Measurements from ENCODE around the gene ETV5.
A peak's percentile ranks its signal among the peaks of the same experiment; 100 is the strongest.

Gene ETV5

DNA sequence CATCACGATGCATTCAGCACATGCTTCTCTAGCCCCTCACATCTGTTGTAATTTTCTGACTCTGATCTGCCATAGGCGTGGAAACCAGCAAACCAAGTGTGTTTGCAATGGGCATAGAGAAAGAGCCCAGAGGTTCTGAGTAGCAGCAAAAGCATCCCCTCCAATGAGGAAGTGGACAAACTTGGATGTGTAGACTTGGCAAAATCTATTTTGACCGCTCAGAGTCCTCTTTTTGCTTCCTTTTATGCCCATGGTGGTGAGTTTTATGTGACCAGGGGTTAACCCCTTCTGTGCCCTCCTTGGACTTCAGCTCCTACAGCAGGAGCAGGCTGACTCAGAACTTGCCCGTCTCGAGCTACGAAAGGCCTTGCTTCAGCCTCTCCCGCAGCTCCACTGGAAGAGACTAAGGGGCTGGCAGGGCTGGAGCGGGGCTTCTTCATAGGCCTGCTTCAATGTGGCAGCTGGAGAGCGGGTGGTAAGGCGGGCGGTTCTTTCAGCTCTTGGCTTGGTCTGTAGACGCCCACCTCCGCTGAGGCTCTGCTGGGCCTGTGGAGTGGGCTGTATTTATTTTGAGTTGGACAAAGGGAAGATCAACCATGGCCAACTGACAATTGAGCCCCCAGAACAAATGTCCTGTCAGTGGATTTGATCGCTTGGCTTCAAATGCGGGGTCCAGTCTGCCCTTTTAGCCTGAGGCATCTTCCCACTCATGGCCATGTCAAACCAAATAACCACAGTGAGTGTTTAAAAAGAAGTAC lies 6.5 kb upstream of the ETV5 start:
- Histone ChIP-seq H3K4me1 (ENCODE audit: insufficient read depth, low read length) (no peaks in the 10 kb centered on the region), H2AFZ (ENCODE audit: low read depth, low read length) (no peak overlapping the region), H3K9me3 (ENCODE audit: low read length) (no peaks in the 10 kb centered on the region), H3K36me3 (ENCODE audit: insufficient read depth, low read length) (no peaks in the 10 kb centered on the region), H3K27me3 (ENCODE audit: insufficient read depth, low read length) (peaks cover 27% of the 10 kb centered on the region), H3K4me3 (ENCODE audit: low read length) (no peak overlapping the region)

DNA sequence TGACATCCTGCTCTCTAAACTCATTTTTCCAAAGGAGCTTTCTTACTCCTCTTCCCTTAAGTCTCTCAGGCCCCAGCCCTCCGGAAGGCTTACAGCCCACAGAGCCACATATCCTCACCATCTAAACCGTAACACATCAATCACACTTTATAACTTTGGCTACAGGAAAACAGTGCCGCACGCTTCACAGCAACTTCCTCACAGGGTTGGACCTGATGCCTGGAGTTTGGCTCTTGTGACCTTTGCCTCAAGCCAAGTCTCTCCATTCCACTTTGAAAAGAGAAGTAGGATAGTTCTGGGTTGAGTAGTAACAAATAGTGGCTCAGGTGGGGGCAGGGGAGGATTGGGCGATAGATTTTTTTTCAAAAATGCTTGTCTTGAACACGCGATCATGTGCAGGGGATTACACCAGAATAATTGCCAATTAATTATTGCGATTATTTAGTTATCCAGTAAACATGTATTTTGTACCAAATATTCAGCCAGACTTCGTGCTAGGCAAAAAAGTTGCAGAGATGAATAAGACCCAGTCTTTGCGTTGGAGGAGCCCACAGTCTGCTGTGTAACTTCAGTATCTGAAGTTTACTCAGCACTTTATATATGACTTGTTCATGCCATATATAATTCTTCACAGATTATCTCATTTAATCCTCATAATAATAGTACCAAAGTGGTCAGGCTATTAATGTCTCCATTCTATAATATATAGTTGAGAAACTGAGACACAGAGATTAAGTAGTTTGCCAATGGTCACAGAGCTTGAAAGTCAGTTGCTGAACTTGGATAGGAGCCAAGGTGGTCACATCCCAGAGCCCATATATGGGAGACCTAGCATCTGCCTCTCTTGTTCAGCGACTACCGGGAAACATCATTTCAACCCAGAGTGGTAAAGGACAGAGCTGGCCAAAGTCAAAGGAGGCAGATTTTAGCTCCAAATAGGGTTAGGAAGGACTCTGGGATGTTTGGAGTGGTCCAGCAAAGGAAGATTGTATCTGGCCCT lies 2.4 kb upstream of the ETV5 start:
- Histone ChIP-seq H3K36me3 (ENCODE audit: insufficient read depth, low read length) (no peaks in the 10 kb centered on the region), H3K9me3 (ENCODE audit: low read length) (no peaks in the 10 kb centered on the region), H3K4me3 (ENCODE audit: low read length) (no peak overlapping the region), H3K4me1 (ENCODE audit: insufficient read depth, low read length) (peaks cover 32% of the 10 kb centered on the region), H2AFZ (ENCODE audit: low read depth, low read length) (no peak overlapping the region), H3K27me3 (ENCODE audit: insufficient read depth, low read length) (peaks cover 47% of the 10 kb centered on the region)

DNA sequence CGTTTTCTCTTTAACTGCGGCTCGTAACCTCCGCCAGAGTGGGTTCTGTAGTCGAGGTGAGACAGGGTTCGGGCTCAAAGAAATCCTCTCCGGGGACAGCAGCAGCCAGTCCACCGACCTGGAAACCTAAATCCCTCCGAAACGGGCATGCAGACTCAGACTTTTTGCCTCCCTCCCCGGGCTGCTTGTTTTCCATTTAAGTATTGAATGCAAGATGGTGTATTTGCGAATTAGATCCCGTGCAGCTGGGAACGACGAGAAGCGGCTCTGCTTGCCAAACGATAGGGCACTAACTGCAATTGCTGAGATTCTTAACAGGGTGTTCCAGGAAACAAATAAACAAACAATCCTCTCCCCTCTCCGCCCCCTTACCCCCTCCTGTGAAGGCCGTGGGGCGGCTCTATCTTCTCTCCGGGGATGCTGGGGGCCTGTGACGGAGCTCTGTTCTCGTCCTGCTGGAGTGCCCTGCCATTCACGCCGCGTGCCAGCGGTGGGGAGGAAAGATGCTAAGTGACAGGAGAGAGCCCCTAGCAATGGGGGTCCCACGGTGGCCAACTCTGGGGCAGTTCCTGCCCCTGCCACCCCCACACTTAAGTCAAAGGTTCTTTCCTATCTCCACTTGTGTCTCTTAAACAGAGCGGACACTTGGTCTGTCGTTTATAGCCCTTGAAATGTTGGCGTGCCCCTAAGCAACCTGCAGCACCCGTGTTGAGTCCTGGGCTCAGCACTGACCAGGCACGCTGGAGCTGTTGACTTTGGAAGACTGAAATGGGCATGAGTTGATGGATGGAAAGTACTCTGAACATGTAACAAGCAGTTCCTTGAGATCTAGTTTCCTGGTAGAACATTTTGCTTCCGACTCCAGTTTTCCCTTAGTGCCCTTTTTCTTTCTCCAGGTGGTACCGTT lies 1.3 kb upstream of the ETV5 start:
- no peaks in the 10 kb centered on the region for H3K36me3 ChIP-seq (ENCODE audit: insufficient read depth, low read length)
- H3K4me3 ChIP-seq (ENCODE audit: low read length): peak overlapping the region; percentile 57
- peak overlapping the region; percentile 96 for H2AFZ ChIP-seq (ENCODE audit: low read depth, low read length)
- H3K27me3 ChIP-seq (ENCODE audit: insufficient read depth, low read length): peaks cover 48% of the 10 kb centered on the region
- H3K9me3 ChIP-seq (ENCODE audit: low read length): no peaks in the 10 kb centered on the region
- H3K4me1 ChIP-seq (ENCODE audit: insufficient read depth, low read length): peaks cover 32% of the 10 kb centered on the region

DNA sequence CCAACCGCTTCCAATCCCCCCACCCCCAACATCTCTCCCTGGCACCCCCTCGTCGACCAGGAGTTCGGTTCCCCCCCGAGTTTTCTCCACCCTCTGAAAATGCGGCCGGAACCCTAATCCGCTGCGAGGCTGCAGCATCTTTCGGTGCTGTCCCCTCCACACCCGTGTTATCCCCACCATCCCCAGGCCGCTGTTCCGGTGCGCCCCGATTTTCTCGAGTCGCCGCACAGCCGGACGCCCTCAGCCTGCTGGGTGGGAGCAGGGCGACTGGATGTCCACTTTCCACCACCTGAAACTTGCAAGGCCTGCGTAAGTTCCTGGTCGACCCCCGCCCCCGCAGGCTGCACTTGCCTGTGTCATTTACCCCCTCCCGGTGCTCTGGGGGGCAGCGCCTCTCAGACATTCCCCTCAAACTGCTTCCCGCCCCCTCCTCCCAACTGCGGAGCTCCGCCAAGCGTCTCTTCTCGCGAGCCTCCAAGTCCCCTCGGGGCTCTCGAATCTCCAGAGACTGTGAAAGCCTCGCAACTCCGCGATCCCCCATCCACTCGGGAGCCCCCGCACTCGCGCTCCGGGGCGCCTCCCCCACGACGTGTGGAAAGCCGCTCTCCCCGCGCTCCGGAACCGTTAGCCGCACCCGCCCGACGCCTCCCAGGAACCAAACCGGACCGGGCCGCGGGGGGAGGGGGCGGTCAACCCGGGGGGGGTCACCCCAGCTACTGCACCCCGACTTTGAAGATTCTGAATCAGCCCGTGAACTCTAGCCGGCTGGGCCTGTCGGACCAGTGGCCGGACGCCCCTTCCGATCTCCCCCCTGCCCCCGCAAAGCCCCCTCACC lies 566 bp downstream of the ETV5 start:
- Histone ChIP-seq H3K4me3 (ENCODE audit: low read length) (peak overlapping the region; percentile 46), H3K36me3 (ENCODE audit: insufficient read depth, low read length) (no peaks in the 10 kb centered on the region), H3K4me1 (ENCODE audit: insufficient read depth, low read length) (peaks cover 32% of the 10 kb centered on the region), H3K27me3 (ENCODE audit: insufficient read depth, low read length) (peaks cover 44% of the 10 kb centered on the region), H3K9me3 (ENCODE audit: low read length) (no peaks in the 10 kb centered on the region), H2AFZ (ENCODE audit: low read depth, low read length) (peak overlapping the region; percentile 74)

DNA sequence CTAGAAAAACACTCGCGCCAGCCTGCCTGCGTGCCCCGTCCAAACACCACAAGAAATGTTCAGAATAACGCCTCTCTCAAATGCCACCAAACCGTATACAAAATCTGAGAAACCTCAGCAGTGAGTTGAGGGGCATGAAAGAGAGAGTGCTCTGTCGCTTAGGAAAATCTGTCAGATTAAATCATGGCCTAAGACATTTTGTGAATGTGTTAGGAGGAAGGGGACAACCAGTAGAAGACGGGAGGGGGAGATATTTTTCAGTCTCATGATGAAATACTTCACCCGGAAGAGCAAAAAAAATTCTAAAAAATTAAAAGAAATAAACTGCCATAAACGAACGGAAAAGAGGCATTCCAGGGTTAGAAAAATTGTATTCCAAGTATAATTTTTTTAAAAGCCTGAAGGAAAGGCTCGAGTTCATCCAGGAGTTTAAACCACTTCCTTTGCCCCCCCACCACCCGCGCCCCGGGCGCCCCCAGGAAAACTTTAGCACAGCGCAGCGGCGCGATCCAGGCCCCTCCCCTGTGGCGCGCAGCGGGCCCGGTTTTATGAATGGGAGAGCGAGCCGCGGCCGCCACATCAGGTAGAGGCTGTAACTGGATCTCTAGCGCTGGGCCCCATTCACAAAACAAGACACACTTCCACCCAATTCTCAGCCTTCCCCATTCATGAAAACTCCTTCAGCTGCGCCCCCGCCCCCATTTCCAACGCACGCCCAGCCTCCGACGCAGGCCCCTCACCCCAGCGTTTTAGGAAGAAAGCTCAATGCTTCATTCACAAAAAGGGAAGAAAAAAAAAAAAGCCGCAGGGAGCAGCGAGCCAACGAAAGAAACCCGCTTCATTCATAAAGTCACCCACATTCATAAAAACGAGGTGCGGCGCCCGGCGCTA lies 1.4 kb downstream of the ETV5 start:
- Histone ChIP-seq H3K27me3 (ENCODE audit: insufficient read depth, low read length) (peaks cover 40% of the 10 kb centered on the region), H3K4me1 (ENCODE audit: insufficient read depth, low read length) (peaks cover 32% of the 10 kb centered on the region), H3K9me3 (ENCODE audit: low read length) (no peaks in the 10 kb centered on the region), H3K36me3 (ENCODE audit: insufficient read depth, low read length) (no peaks in the 10 kb centered on the region), H3K4me3 (ENCODE audit: low read length) (peak overlapping the region; percentile 46), H2AFZ (ENCODE audit: low read depth, low read length) (peak overlapping the region; percentile 74)

DNA sequence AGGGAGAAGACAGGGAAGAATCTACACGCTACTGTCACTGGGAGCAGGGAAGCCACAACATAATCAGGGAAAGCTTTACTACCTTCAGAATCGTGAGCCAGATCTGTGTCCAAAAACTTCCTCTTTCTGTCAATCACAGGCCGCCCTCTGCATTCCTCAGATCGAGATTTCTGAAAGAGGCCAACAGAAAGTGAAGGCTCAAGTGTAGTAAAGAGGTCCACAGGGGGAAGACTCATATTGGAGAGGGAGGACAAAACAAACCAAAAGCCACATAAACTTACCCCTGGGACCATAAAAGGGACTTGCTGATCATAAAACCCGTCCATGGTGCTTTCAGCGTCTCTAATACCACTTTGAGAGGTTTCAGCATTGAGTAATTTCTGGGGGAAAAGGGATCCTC lies 3.3 kb downstream of the ETV5 start:
- Histone ChIP-seq H3K9me3 (ENCODE audit: low read length) (no peaks in the 10 kb centered on the region), H2AFZ (ENCODE audit: low read depth, low read length) (no peak overlapping the region), H3K4me3 (ENCODE audit: low read length) (no peak overlapping the region), H3K27me3 (ENCODE audit: insufficient read depth, low read length) (peaks cover 28% of the 10 kb centered on the region), H3K4me1 (ENCODE audit: insufficient read depth, low read length) (peaks cover 32% of the 10 kb centered on the region), H3K36me3 (ENCODE audit: insufficient read depth, low read length) (no peaks in the 10 kb centered on the region)

DNA sequence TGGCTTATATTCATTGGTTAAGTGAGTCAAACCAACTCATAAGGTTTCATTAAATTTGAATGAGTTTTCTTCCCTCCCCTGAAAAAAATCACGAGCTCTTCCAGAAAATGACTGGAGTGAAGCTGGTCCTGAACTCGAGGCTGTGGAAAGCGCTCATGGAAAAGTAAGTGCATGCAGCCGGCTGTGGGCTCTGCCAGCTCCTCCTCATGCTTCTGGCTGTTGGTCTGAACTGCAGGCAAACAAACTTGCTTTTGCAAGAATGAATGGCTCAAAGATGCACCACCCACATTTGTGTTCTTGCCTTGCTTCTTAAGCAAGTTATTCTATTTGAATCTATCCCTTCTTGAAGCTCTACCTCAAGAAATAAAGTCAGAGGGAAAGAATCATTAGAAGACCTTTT lies 6.2 kb downstream of the ETV5 start:
- H2AFZ ChIP-seq (ENCODE audit: low read depth, low read length): no peak overlapping the region
- no peak overlapping the region for H3K4me3 ChIP-seq (ENCODE audit: low read length)
- H3K27me3 ChIP-seq (ENCODE audit: insufficient read depth, low read length): peaks cover 32% of the 10 kb centered on the region
- H3K9me3 ChIP-seq (ENCODE audit: low read length): no peaks in the 10 kb centered on the region
- H3K4me1 ChIP-seq (ENCODE audit: insufficient read depth, low read length): peaks cover 16% of the 10 kb centered on the region
- no peaks in the 10 kb centered on the region for H3K36me3 ChIP-seq (ENCODE audit: insufficient read depth, low read length)

DNA sequence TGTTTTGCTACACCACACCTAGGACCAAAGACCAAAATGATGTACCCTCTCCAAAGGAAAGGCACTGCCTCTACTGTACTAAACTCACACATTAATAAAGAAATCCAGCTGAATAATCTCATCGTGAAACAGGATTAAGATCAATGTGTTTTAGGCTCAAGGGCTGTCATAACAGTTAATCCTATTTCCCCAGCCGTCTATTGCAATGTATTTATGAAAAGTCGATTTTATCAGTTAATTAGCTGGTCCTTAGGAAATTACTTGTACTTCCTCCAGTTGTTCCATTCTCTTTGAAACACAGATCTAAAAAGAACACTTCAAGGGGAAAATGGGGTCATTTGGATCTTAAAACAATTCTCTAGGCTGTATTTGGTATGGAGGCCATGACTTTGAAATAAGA lies 8.5 kb downstream of the ETV5 start:
- Histone ChIP-seq H3K36me3 (ENCODE audit: insufficient read depth, low read length) (no peaks in the 10 kb centered on the region), H2AFZ (ENCODE audit: low read depth, low read length) (no peak overlapping the region), H3K4me1 (ENCODE audit: insufficient read depth, low read length) (peaks cover 27% of the 10 kb centered on the region), H3K9me3 (ENCODE audit: low read length) (no peaks in the 10 kb centered on the region), H3K4me3 (ENCODE audit: low read length) (no peak overlapping the region), H3K27me3 (ENCODE audit: insufficient read depth, low read length) (peaks cover 18% of the 10 kb centered on the region)

DNA sequence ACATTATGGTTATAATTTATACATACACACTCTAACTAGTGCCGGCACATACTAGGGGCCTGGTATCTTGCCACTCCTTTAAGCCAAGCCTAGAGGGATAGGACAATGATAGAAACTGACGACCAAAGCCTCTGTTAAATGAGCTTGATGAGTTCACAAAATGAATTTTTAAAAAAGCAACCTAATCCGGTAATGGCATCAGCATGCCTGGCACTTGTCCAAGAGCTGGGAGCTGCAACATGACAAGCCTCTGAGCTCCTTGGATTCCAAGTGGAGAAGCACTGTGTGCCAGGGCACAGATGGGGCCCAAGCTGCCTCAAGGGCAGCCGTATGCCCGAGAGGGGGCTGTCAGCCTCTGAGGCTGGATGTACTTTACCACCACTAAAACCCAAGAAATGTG lies 9.7 kb downstream of the ETV5 start:
- H3K4me1 ChIP-seq (ENCODE audit: insufficient read depth, low read length): peaks cover 28% of the 10 kb centered on the region

DNA sequence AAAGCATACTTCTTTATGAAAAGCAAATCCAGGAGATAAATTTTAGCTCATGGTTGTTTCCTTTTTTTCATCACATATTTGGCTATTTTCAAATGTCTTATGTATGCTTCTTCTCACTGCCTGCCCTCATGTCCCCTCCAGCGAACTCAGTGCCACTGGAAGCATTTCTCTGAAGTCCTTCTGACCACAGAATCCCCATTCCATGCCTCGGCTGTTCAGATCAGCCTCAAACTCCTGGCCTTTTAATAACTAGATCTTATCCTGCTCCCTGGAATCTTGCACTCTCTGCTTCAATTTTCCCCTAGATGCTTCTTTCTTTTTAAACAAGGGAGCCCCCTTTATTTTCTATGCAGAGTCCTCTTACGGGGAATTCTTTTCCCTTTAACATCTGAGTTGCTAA lies 10.1 kb downstream of the ETV5 start:
- peaks cover 16% of the 10 kb centered on the region for H3K27me3 ChIP-seq (ENCODE audit: insufficient read depth, low read length)
- no peaks in the 10 kb centered on the region for H3K9me3 ChIP-seq (ENCODE audit: low read length)
- H3K4me3 ChIP-seq (ENCODE audit: low read length): no peak overlapping the region
- no peak overlapping the region for H2AFZ ChIP-seq (ENCODE audit: low read depth, low read length)
- peaks cover 28% of the 10 kb centered on the region for H3K4me1 ChIP-seq (ENCODE audit: insufficient read depth, low read length)
- H3K36me3 ChIP-seq (ENCODE audit: insufficient read depth, low read length): no peaks in the 10 kb centered on the region

More for the DNA sequence above, 9.7 kb downstream of the ETV5 start:
- no peak overlapping the region for H2AFZ ChIP-seq (ENCODE audit: low read depth, low read length)
- no peaks in the 10 kb centered on the region for H3K36me3 ChIP-seq (ENCODE audit: insufficient read depth, low read length)
- no peak overlapping the region for H3K4me3 ChIP-seq (ENCODE audit: low read length)
- H3K9me3 ChIP-seq (ENCODE audit: low read length): no peaks in the 10 kb centered on the region
- peaks cover 16% of the 10 kb centered on the region for H3K27me3 ChIP-seq (ENCODE audit: insufficient read depth, low read length)

DNA sequence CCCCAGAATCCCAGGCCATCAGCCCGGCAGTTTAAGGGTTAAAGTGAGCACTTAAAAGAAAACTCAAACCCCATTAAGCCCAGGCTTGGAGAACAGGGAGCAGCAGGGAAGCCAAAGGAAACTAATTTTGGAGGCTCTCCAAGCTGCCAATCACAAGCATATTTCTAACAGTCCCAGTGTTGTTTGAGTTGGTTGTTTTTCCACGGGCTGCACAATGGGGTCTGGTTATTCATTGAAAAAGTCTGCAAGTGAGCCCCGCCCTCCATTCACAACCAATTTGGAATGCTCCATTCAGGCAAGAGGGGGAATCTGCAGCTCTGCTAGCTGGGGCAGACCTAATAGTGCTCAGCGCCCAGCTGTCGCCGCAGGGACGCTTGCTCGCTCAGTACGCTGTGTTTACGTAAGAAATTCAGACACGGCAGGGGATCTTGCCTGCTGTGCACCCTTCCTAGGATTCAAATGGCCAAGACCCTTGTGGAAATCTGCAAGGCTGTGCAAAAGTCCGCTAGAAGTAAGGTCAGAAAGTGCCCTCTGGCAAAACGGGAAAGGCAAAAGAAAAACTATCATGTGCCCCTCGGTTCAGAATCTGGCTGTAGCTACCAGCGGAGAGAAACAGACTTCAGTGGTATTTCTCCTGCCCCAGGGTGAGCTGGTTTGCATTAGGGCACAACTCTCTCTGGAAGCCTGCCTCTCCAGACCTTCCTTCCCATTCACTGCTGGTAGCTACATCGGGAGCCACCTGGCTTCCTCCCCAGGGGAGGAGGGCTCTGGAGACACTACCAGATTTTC lies 11.0 kb downstream of the ETV5 start:
- H3K4me1 ChIP-seq (ENCODE audit: insufficient read depth, low read length): peaks cover 28% of the 10 kb centered on the region
- no peaks in the 10 kb centered on the region for H3K9me3 ChIP-seq (ENCODE audit: low read length)
- H3K4me3 ChIP-seq (ENCODE audit: low read length): peak overlapping the region; percentile 25
- no peak overlapping the region for H2AFZ ChIP-seq (ENCODE audit: low read depth, low read length)
- no peaks in the 10 kb centered on the region for H3K36me3 ChIP-seq (ENCODE audit: insufficient read depth, low read length)
- H3K27me3 ChIP-seq (ENCODE audit: insufficient read depth, low read length): peaks cover 16% of the 10 kb centered on the region

Data from neuron (in vitro differentiated cells).